Prostate gland (tissue), 2 donors: ENCODE measurements around the gene TMEM116. TPM values are rescaled to one million over a fixed set of nuclear protein-coding genes. Genes with fewer than 3 reads are reported as not detected.
"Not testable (repeated sequence)": the region's sequence is repeated elsewhere in the genome, so short reads cannot be mapped to it uniquely, and the experiment has no call there.

ENCODE experiments used
- DNase-seq: peaks from one replicate; pipeline ENCODE4 v3.0.0-alpha.2; 2019; ENCODE audit warnings: low spot score
- H3K27ac ChIP-seq, 2 donors: fragments of 200-600 bp; sonication (generic); 2 replicates each; pipeline ENCODE4 v1.5.1; 2017 to 2019
- H3K27me3 ChIP-seq: fragments of 200-600 bp; sonication (generic); replicated peaks from 2 replicates; pipeline ENCODE4 v1.5.1; 2019; ENCODE audit not compliant: insufficient read depth
- H3K36me3 ChIP-seq, 2 donors: fragments of 200-600 bp; sonication (generic); 1 replicate in 1 of 2; 2 replicates in 1 of 2; pipeline versions ENCODE4 v1.5.1 to v1.8.1; 2017 to 2019
- H3K4me1 ChIP-seq: fragments of 200-600 bp; sonication (generic); replicated peaks from 2 replicates; pipeline ENCODE4 v1.5.1; 2019
- H3K4me3 ChIP-seq, 2 donors: fragments of 200-600 bp; sonication (generic); 2 replicates each; pipeline ENCODE4 v1.5.1; 2017 to 2019
- H3K9me3 ChIP-seq: fragments of 200-600 bp; sonication (generic); 2 replicates; pipeline ENCODE4 v1.5.1; 2017
- POLR2A ChIP-seq: fragments of 450-650 bp; IDR thresholded peaks from one replicate; pipeline ENCODE4 v1.6.1; 2016; ENCODE audit warnings: antibody characterized with exemption, mild to moderate bottlenecking
- POLR2AphosphoS5 ChIP-seq: sonication (generic); formaldehyde crosslinking; IDR thresholded peaks from one replicate; pipeline ENCODE4 v1.6.1; 2017; ENCODE audit warnings: antibody characterized with exemption
- WGBS: methylation state at CpG from one replicate; pipeline ENCODE4 v1.1.5; 2018; 5-methylcytosine and 5-hydroxymethylcytosine counted together
- intact Hi-C: fragments of 100-400 bp; cut with DNase I; formaldehyde crosslinking; loops from one replicate; pipeline ENCODE4 v1.14.2; 2022
- total RNA-seq, 2 donors: library from RNA; depleted of rRNA; stranded (reverse); fragments of >200 nt; gene quantifications; one replicate each; pipeline ENCODE4 v1.1.0, GENCODE V29; 2016
- TF ChIP-seq, protein P1 (sequence below), 4 experiments: fragments of 200-600 bp in 2 of 4; fragments of 450-650 bp in 2 of 4; sonication (generic) in 2 of 4; IDR thresholded peaks; 1 replicate in 3 of 4; 2 replicates in 1 of 4; pipeline ENCODE4 v1.5.1; 2016 to 2019; ENCODE audit warnings: antibody characterized with exemption in 4 of 4, mild to moderate bottlenecking in 2 of 4, moderate library complexity in 2 of 4

The TMEM116 gene
- total RNA-seq, 2 donors from 2014 or later = 5.5 to 16.8 TPM

DNA sequence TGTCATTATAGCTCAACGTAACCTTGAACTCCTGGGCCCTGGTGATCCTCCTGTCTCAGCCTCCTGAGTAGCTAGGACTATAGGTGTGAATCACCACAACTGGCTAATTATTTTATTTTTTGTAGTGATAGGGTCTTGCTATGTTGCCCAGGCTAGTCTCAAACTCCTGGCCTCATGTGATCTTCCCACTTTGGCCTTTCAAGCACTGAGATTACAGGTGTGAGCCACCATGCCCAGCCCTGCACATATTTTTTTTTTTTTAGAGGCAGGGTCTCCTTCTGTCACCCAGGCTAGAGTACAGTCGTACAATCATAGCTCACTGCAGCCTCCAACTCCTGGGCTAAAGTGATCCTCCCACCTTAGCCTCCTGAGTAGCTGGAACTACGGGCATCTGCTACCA, 8.9 kb downstream of the TMEM116 start:
- no peaks in the 10 kb centered on the region for H3K36me3 ChIP-seq
- TF ChIP-seq POLR2AphosphoS5 (no peak), POLR2A (no peak)
- TF ChIP-seq, protein P1, sequence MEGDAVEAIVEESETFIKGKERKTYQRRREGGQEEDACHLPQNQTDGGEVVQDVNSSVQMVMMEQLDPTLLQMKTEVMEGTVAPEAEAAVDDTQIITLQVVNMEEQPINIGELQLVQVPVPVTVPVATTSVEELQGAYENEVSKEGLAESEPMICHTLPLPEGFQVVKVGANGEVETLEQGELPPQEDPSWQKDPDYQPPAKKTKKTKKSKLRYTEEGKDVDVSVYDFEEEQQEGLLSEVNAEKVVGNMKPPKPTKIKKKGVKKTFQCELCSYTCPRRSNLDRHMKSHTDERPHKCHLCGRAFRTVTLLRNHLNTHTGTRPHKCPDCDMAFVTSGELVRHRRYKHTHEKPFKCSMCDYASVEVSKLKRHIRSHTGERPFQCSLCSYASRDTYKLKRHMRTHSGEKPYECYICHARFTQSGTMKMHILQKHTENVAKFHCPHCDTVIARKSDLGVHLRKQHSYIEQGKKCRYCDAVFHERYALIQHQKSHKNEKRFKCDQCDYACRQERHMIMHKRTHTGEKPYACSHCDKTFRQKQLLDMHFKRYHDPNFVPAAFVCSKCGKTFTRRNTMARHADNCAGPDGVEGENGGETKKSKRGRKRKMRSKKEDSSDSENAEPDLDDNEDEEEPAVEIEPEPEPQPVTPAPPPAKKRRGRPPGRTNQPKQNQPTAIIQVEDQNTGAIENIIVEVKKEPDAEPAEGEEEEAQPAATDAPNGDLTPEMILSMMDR (IDR thresholded peaks at IDR 0.05) = no peak
- H3K27me3 ChIP-seq = no peaks in the 10 kb centered on the region
- 97% methylated on average over 3 of the region's 3 CpGs for WGBS
- H3K9me3 ChIP-seq = no peaks in the 10 kb centered on the region
- no peak overlapping the region for H3K4me3 ChIP-seq
- H3K27ac ChIP-seq = no peak overlapping the region
- no peaks in the 10 kb centered on the region for H3K4me1 ChIP-seq
- no peak for DNase-seq
- intact Hi-C loops = no loop called here

DNA sequence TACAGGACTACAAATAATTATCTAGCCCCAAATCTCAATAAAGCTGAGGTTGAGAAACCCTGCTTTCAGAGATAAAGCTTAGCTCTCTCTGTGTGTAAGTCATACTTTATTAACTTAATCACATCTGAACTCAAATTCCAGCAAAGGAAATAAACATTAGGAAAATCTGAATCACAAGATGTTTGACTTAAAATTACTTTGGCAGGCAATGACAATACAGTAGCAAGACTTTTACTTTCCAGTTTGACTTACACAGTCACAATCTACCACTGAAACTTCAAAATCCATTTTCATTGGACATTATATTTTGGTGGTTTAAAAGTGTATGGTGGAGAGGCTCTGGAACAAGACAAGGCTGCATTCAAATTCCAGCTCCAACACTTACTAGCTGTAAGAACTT, 11.4 kb downstream of the TMEM116 start:
- Histone ChIP-seq H3K4me3 (no peak overlapping the region), H3K4me1 (no peaks in the 10 kb centered on the region), H3K27ac (no peak overlapping the region), H3K27me3 (no peaks in the 10 kb centered on the region), H3K36me3 (no peaks in the 10 kb centered on the region), H3K9me3 (no peaks in the 10 kb centered on the region)
- DNase-seq = no peak
- intact Hi-C loops = no loop called here
- TF ChIP-seq, protein P1 (IDR thresholded peaks at IDR 0.05) = no peak
- TF ChIP-seq POLR2AphosphoS5 (no peak), POLR2A (no peak)

- H3K36me3 ChIP-seq = no peaks in the 10 kb centered on the region
- no peaks in the 10 kb centered on the region for H3K4me1 ChIP-seq
- H3K27ac ChIP-seq = no peak overlapping the region
- TF ChIP-seq POLR2A (no peak), POLR2AphosphoS5 (no peak)
- TF ChIP-seq, protein P1 (IDR thresholded peaks at IDR 0.05) = no peak
- no peak overlapping the region for H3K4me3 ChIP-seq
- intact Hi-C loops = no loop called here
- 94% methylated on average over 8 of the region's 8 CpGs for WGBS
- no peaks in the 10 kb centered on the region for H3K9me3 ChIP-seq
- no peak for DNase-seq
- no peaks in the 10 kb centered on the region for H3K27me3 ChIP-seq
Observed at GRCh38 chr12:112000820-112001219, 12.1 kb downstream of the TMEM116 start.

DNA sequence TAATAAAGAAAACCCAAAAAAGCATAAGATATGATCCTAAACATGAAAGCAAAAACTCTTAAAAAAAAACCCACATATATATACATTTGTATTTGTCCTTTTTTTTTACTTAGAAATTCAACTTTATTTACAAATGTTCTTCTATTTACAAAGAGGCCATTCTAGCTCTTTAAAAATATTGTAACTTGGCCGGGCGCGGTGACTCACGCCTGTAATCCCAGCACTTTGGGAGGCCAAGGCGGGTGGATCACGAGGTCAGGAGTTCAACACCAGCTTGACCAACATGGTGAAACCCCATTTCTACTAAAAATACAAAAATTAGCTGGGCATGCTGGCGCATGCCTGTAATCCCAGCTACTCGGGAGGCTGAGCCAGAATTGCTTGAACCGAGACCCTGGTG, 13.8 kb downstream of the TMEM116 start:
- DNase-seq, H3K4me1 ChIP-seq, H3K4me3 ChIP-seq, H3K27me3 ChIP-seq, H3K36me3 ChIP-seq, H3K9me3 ChIP-seq, intact Hi-C loops, H3K27ac ChIP-seq: not testable (repeated sequence)
- 90% methylated on average over 9 of the region's 9 CpGs for WGBS

DNA sequence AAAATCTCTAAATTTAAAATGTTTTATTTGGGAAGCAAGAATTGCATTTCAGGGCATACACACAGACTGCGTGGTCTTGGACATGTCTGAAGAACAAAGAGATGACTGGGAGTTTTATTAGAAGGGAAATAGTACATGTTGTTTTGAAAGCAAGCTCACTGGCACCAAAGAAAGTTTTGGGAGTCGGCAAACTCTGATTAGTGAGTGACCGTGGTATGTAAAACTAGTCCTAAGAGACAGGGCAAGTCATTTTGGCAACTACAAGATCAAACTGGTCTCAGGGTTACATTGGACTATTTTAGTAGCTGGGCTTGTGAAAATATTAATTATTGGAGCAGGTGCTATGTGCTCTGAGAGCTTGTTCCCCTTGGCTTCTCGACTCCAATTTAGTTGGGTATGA, 14.9 kb downstream of the TMEM116 start:
- DNase-seq = no peak
- WGBS = 46% methylated on average over 4 of the region's 4 CpGs
- H3K27me3 ChIP-seq = no peaks in the 10 kb centered on the region
- H3K4me1 ChIP-seq = no peaks in the 10 kb centered on the region
- no peaks in the 10 kb centered on the region for H3K9me3 ChIP-seq
- H3K36me3 ChIP-seq = no peaks in the 10 kb centered on the region
- intact Hi-C loops = no loop called here
- H3K27ac ChIP-seq = no peak overlapping the region
- H3K4me3 ChIP-seq = no peak overlapping the region
- TF ChIP-seq, protein P1 (IDR thresholded peaks at IDR 0.05) = no peak
- TF ChIP-seq POLR2A (no peak), POLR2AphosphoS5 (peak; percentile 9)
